Occipital lobe (tissue), 2 donors: ENCODE measurements around the gene TLR7. TPM values are rescaled to one million over a fixed set of nuclear protein-coding genes. Genes with fewer than 3 reads are reported as not detected.

ENCODE experiments used
- DNase-seq: peaks from one replicate; lab custom pipeline; 2025; lab: John Stamatoyannopoulos, UW
- total RNA-seq: library from RNA; depleted of rRNA; stranded (reverse); fragments of >200 nt; gene quantifications from one replicate; pipeline ENCODE4 v1.2.3, GENCODE V29; 2014

TLR7 gene
- total RNA-seq, 1 donor from 2014 or later: 1.2 TPM

- DNase-seq: no peak
Observed at GRCh38 chrX:12930150-12930549, 63.3 kb downstream of the TLR7 start.

DNA sequence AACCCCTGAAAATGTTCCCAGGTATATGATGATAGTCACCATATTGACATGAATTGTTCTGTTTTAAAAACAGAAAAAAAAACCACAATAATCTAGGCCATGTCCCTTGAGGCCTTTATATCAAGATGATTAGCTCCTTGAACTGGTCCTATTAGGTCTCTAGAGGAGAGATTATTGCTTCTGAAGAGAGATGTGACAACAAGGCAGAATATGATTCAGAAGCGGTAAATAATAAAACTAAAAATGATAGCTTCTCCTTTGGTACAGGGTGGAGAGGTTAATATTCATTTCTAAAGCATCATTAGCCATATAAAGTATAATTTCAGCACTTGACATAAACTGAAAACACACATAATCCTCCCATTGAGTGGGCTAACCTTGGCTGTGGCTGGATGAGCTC lies 65.4 kb downstream of the TLR7 start:
- no peak for DNase-seq

DNA sequence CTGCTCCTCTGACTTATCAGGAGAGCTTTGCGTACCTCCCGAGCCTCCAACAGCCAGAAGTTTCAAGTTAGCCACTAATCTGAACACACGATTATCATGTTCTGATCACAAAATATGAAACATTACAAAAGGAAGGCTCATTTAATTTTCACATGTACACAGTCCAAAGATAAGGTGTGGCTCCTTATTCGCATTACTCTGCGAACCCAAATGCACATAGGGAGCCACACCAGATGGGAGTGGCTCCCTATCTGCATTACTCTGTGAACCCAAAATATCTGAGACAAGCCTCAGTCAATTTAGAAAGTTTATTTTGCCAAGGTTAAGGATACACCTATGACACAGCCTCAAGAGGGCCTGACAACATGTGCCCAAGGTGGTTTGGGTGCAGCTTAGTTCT lies 68.0 kb downstream of the TLR7 start:
- DNase-seq: no peak

DNA sequence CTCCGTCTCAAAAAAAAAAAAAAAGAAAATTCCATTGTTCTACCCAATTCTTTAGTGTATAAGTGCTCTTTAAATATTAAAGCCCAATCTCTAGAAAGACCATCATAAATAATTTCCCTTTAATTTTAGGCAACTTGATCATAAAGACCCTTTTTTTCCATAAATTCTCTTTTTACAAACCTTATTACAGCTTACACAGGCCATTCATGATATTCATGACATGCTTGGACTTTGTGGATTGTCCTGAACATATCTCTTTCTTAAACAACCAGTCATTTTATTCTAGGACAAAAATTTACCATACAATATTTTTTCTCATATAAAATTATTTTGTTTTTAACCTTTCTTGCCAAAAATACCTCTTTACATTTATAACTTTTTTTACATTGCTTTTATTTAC lies 70.1 kb downstream of the TLR7 start:
- DNase-seq: no peak

Other genes with a start within 250 kb of the TLR7 start
- gene PRPS2, start 75.7 kb upstream of the TLR7 start, total RNA-seq: 73.3 TPM
- gene TLR8, start 39.5 kb downstream of the TLR7 start, total RNA-seq: 0.47 TPM
- gene TMSB4X, start 108.0 kb downstream of the TLR7 start, total RNA-seq: 4,817 TPM
- 0.31 TPM for gene FAM9C, start 177.5 kb downstream of the TLR7 start, total RNA-seq